HepG2 (cell line): ENCODE data around the gene SMIM1. TPM values are rescaled to one million over a fixed set of nuclear protein-coding genes. Genes with fewer than 3 reads are reported as not detected.

Experiments used
- HOMEZ ChIP-seq: IDR thresholded peaks from 2 replicates; pipeline ENCODE4 v1.6.1; 2016; ENCODE audit warnings: low read depth
- HOXA7 ChIP-seq: sonication (generic); formaldehyde crosslinking; IDR thresholded peaks from 2 replicates; pipeline ENCODE4 v1.8.1; 2022; ENCODE audit warnings: mild to moderate bottlenecking, missing genetic modification reagents, moderate library complexity
- MNT ChIP-seq: fragments of 450-650 bp; IDR thresholded peaks from 2 replicates; pipeline ENCODE4 v1.6.1; 2016
- MTA3 ChIP-seq: sonication (generic); formaldehyde crosslinking; IDR thresholded peaks from 2 replicates; pipeline ENCODE4 v1.4.0; 2020; ENCODE audit warnings: missing genetic modification reagents
- NR2F1 ChIP-seq, 2 experiments: fragments of 450-650 bp in 1 of 2; formaldehyde crosslinking in 1 of 2; IDR thresholded peaks; 2 replicates each; pipeline versions ENCODE4 v1.5.0 to v1.6.1; 2016 to 2020; ENCODE audit warnings: mild to moderate bottlenecking in 1 of 2, missing compliant biosample characterization in 1 of 2, missing genetic modification reagents in 1 of 2, moderate library complexity in 1 of 2
- SMAD1 ChIP-seq: sonication (generic); formaldehyde crosslinking; IDR thresholded peaks from 2 replicates; pipeline ENCODE4 v1.4.0; 2020; ENCODE audit warnings: missing genetic modification reagents, low read depth, mild to moderate bottlenecking, borderline replicate concordance
- TEAD3 ChIP-seq: optimal IDR thresholded peaks from 2 replicates; pipeline ENCODE3; 2016; ENCODE audit warnings: borderline replicate concordance
- TSC22D2 ChIP-seq: sonication (generic); formaldehyde crosslinking; IDR thresholded peaks from 2 replicates; pipeline ENCODE4 v1.5.1; 2020; ENCODE audit warnings: missing genetic modification reagents, mild to moderate bottlenecking, borderline replicate concordance
- ZFP36L1 ChIP-seq: sonication (generic); formaldehyde crosslinking; IDR thresholded peaks from 2 replicates; pipeline ENCODE4 v1.8.0; 2022; ENCODE audit warnings: mild to moderate bottlenecking, missing genetic modification reagents, moderate library complexity
- ZFP37 ChIP-seq: sonication (generic); formaldehyde crosslinking; IDR thresholded peaks from 2 replicates; pipeline ENCODE4 v1.4.0; 2020; ENCODE audit warnings: missing genetic modification reagents, borderline replicate concordance
- ZNF20 ChIP-seq: sonication (generic); formaldehyde crosslinking; IDR thresholded peaks from 2 replicates; pipeline ENCODE4 v1.4.0; 2020; ENCODE audit warnings: mild to moderate bottlenecking, moderate library complexity, missing genetic modification reagents
- ZNF335 ChIP-seq: sonication (generic); formaldehyde crosslinking; IDR thresholded peaks from 2 replicates; pipeline ENCODE4 v1.4.0; 2020; ENCODE audit warnings: missing genetic modification reagents
- ZSCAN9 ChIP-seq: IDR thresholded peaks from 2 replicates; pipeline ENCODE4 v1.6.1; 2016; ENCODE audit warnings: borderline replicate concordance
- polyA plus RNA-seq, 8 experiments: library from polyadenylated mRNA; depleted of rRNA in 3 of 8; stranded (reverse) in 7 of 8; unstranded in 1 of 8; fragments of >200 nt; fragmentation: Illumina TruSeq in 4 of 8; extraction: Trizol in 4 of 8; gene quantifications; 2 replicates each; pipeline versions ENCODE4 v1.2.1 to v1.2.3, GENCODE V29; 2011 to 2016; ENCODE audit warnings: low read depth in 4 of 8, missing spikeins in 1 of 8, mixed read lengths in 1 of 8; ENCODE audit not compliant: insufficient read depth in 1 of 8
- total RNA-seq, 5 experiments: library from RNA; depleted of rRNA; stranded (reverse); fragments of >200 nt; fragmentation: Illumina TruSeq; extraction: Trizol; gene quantifications; 2 replicates each; pipeline ENCODE4 v1.2.3, GENCODE V29; 2016; ENCODE audit warnings: low read depth in 1 of 5
- TF ChIP-seq, protein P1 (sequence below): sonication (generic); formaldehyde crosslinking; IDR thresholded peaks from 2 replicates; pipeline ENCODE4 v1.5.0; 2020; ENCODE audit warnings: mild to moderate bottlenecking, missing genetic modification reagents
- TF ChIP-seq, protein P2 (sequence below): sonication (generic); formaldehyde crosslinking; IDR thresholded peaks from 2 replicates; pipeline ENCODE4 v1.5.1; 2020; ENCODE audit warnings: missing genetic modification reagents, mild to moderate bottlenecking, borderline replicate concordance
- TF ChIP-seq, protein P3 (sequence below): sonication (generic); formaldehyde crosslinking; IDR thresholded peaks from 2 replicates; pipeline ENCODE4 v1.4.0; 2020; ENCODE audit warnings: missing genetic modification reagents
- TF ChIP-seq, protein P4 (sequence below): sonication (generic); formaldehyde crosslinking; IDR thresholded peaks from 2 replicates; pipeline ENCODE4 v1.5.0; 2020; ENCODE audit warnings: missing genetic modification reagents

Gene SMIM1
- total and polyA plus RNA-seq, 2 of the 13 experiments (the other 11 are each of a cell fraction or from before 2014, with no cell fraction given) = 12.4 to 56.3 TPM

- TF ChIP-seq ZSCAN9 (no peak), NR2F1 (CRISPR knock-in tag; IDR thresholded peaks at IDR 0.05) (no peak), MTA3 (no peak), ZNF20 (CRISPR knock-in tag) (no peak), HOMEZ (CRISPR knock-in tag) (no peak), ZFP36L1 (CRISPR knock-in tag) (no peak), TEAD3 (CRISPR knock-in tag) (peak; percentile 80), MNT (no peak), SMAD1 (CRISPR knock-in tag) (peak; percentile 52; the same call in 1 of the 2 replicates), ZNF335 (CRISPR knock-in tag) (no peak; the same call in 1 of the 2 replicates), TSC22D2 (no peak), HOXA7 (CRISPR knock-in tag) (no peak), ZFP37 (CRISPR knock-in tag) (no peak)
- TF ChIP-seq, protein P1, sequence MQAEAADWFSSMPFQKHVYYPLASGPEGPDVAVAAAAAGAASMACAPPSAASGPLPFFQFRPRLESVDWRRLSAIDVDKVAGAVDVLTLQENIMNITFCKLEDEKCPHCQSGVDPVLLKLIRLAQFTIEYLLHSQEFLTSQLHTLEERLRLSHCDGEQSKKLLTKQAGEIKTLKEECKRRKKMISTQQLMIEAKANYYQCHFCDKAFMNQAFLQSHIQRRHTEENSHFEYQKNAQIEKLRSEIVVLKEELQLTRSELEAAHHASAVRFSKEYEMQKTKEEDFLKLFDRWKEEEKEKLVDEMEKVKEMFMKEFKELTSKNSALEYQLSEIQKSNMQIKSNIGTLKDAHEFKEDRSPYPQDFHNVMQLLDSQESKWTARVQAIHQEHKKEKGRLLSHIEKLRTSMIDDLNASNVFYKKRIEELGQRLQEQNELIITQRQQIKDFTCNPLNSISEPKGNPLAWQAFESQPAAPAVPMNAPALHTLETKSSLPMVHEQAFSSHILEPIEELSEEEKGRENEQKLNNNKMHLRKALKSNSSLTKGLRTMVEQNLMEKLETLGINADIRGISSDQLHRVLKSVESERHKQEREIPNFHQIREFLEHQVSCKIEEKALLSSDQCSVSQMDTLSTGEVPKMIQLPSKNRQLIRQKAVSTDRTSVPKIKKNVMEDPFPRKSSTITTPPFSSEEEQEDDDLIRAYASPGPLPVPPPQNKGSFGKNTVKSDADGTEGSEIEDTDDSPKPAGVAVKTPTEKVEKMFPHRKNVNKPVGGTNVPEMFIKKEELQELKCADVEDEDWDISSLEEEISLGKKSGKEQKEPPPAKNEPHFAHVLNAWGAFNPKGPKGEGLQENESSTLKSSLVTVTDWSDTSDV = no peak
- TF ChIP-seq, protein P2, sequence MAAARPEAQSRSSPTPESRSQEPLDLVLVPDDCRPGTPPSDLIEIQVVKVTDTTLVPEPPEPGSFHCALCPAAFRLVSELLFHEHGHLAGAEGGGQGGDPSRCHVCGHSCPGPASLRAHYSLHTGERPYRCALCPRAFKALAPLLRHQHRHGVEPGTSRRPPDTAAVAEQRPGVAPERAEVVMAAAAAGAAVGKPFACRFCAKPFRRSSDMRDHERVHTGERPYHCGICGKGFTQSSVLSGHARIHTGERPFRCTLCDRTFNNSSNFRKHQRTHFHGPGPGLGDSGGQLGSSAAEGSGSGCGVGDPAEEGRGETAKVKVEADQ (CRISPR knock-in tag) = 0 out of 2 replicates have a peak, but pooled peaks have one; percentile 25
- TF ChIP-seq, protein P3, sequence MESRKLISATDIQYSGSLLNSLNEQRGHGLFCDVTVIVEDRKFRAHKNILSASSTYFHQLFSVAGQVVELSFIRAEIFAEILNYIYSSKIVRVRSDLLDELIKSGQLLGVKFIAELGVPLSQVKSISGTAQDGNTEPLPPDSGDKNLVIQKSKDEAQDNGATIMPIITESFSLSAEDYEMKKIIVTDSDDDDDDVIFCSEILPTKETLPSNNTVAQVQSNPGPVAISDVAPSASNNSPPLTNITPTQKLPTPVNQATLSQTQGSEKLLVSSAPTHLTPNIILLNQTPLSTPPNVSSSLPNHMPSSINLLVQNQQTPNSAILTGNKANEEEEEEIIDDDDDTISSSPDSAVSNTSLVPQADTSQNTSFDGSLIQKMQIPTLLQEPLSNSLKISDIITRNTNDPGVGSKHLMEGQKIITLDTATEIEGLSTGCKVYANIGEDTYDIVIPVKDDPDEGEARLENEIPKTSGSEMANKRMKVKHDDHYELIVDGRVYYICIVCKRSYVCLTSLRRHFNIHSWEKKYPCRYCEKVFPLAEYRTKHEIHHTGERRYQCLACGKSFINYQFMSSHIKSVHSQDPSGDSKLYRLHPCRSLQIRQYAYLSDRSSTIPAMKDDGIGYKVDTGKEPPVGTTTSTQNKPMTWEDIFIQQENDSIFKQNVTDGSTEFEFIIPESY (CRISPR knock-in tag) = no peak; the same call in 1 of the 2 replicates
- TF ChIP-seq, protein P4, sequence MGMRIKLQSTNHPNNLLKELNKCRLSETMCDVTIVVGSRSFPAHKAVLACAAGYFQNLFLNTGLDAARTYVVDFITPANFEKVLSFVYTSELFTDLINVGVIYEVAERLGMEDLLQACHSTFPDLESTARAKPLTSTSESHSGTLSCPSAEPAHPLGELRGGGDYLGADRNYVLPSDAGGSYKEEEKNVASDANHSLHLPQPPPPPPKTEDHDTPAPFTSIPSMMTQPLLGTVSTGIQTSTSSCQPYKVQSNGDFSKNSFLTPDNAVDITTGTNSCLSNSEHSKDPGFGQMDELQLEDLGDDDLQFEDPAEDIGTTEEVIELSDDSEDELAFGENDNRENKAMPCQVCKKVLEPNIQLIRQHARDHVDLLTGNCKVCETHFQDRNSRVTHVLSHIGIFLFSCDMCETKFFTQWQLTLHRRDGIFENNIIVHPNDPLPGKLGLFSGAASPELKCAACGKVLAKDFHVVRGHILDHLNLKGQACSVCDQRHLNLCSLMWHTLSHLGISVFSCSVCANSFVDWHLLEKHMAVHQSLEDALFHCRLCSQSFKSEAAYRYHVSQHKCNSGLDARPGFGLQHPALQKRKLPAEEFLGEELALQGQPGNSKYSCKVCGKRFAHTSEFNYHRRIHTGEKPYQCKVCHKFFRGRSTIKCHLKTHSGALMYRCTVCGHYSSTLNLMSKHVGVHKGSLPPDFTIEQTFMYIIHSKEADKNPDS = no peak
Observed at GRCh38 chr1:3796215-3797061, 23.9 kb downstream of the SMIM1 start, which contains the start of gene LRRC47 (continued).
